ENCODE measurements around the gene GSG1.

GSG1 gene

GRCh38 chr12:13119826-13120225 lies 16.4 kb upstream of the GSG1 start:
- DNase-seq: no peak

GRCh38 chr12:13117029-13117428 lies 13.6 kb upstream of the GSG1 start:
- no peak for DNase-seq

- DNase-seq: no peak
These were observed 12.8 kb upstream of the GSG1 start for GRCh38 chr12:13116259-13116658.

GRCh38 chr12:13114251-13115052 lies 11.0 kb upstream of the GSG1 start:
- no peak for DNase-seq

GRCh38 chr12:13112968-13113367 lies 9.5 kb upstream of the GSG1 start:
- DNase-seq: no peak

- DNase-seq: no peak
These were observed 3.2 kb upstream of the GSG1 start for GRCh38 chr12:13106666-13107065.

GRCh38 chr12:13105781-13106180 lies 2.3 kb upstream of the GSG1 start:
- DNase-seq: no peak

GRCh38 chr12:13104409-13104808 lies 942 bp upstream of the GSG1 start:
- DNase-seq: no peak

- no peak for DNase-seq
These were observed 839 bp downstream of the GSG1 start for GRCh38 chr12:13102461-13103195.

GRCh38 chr12:13101821-13102375 lies 1.6 kb downstream of the GSG1 start:
- DNase-seq: peak; percentile 28

GRCh38 chr12:13100882-13101769 lies 2.3 kb downstream of the GSG1 start:
- DNase-seq: peak; percentile 98

- no peak for DNase-seq
These were observed 2.9 kb downstream of the GSG1 start for GRCh38 chr12:13100605-13100881.

- no peak for DNase-seq
These were observed 3.4 kb downstream of the GSG1 start for GRCh38 chr12:13099844-13100604.

GRCh38 chr12:13099066-13099843 lies 4.2 kb downstream of the GSG1 start:
- peak; percentile 59 for DNase-seq

GRCh38 chr12:13097491-13098011 lies 5.9 kb downstream of the GSG1 start:
- DNase-seq: no peak

- no peak for DNase-seq
These were observed 8.0 kb downstream of the GSG1 start for GRCh38 chr12:13095266-13095995.

- peak; percentile 26 for DNase-seq
These were observed 9.1 kb downstream of the GSG1 start for GRCh38 chr12:13094367-13094766.

GRCh38 chr12:13093848-13094220 lies 9.6 kb downstream of the GSG1 start:
- no peak for DNase-seq

GRCh38 chr12:13093191-13093847 lies 10.1 kb downstream of the GSG1 start:
- DNase-seq: no peak

GRCh38 chr12:13091832-13092231 lies 11.6 kb downstream of the GSG1 start:
- DNase-seq: no peak
